Lung microvascular endothelial cell (primary cell): ENCODE measurements around the gene PRKD2. TPM values are rescaled to one million over a fixed set of nuclear protein-coding genes. Genes with fewer than 3 reads are reported as not detected.

Experiments used
- DNase-seq, 2 donors: peaks; one replicate each; pipeline versions ENCODE4 v3.0.0 to v3.0.0-alpha.2; 2010; ENCODE audit warnings: low read depth in 2 of 2
- total RNA-seq: library from RNA; depleted of rRNA; stranded (reverse); fragments of >200 nt; gene quantifications from 2 replicates; pipeline ENCODE4 v1.2.1, GENCODE V29; 2014

The PRKD2 gene
- total RNA-seq, 1 donor from 2014 or later = 30.6 TPM

DNA sequence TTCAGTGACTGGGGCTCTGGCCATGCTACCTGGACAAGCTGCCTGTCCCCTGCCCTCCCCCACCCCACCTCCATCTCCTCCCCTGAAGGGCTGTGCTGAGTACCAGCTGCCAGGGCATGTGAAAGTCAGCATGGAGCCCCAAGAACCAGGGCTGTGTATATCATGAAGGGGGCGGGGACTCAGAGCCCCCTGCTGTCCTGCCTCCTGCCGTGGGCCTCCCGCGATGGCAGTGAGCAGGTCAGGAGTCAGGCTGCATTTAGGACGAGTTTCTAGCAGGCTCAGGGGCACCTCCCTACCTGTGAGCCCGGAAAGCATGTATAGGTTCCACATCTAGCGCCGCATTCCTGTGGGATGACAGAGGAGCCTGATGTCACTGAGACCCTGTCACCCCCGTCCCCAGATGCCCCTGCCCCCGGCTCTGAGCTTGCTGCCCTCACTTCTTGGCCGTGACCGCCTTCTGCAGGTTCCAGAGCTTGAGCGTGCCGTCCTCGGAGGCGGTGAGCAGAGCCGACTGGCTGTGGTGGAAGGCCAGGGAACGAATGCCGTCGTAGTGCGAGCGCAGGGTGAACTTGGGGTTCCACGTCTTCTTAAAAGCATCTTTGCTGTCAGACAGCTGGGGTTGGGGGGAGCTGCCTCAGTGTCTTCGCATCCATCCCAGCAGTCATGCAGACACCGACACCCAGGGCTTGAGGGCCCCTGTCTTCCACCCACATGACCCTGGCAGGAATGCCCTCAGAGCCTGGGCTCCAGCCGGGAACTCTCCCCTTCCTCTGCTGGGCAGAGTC lies 8.3 kb upstream of the PRKD2 start:
- peak in 1 of 2 donors; percentile 0 for DNase-seq

DNA sequence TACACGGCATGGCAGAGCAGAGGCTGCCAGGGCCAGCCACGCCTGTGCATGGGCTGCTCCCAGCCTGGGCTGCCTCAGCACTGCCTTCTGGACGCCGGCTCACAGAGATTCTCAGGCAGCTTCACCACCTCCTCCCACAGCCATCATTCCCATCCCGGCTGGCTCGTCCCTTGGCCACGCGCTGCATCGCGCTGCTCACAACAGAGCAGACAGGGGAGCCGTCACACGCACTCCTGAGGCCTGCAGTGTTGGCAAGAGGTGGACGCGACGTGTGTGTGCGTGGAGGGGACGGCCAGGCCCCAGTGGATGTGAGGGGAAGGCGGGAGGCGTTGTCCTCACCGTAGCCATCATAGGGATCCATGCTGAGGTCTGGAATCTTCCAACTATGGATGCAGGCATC lies 7.6 kb upstream of the PRKD2 start:
- DNase-seq = no peak

DNA sequence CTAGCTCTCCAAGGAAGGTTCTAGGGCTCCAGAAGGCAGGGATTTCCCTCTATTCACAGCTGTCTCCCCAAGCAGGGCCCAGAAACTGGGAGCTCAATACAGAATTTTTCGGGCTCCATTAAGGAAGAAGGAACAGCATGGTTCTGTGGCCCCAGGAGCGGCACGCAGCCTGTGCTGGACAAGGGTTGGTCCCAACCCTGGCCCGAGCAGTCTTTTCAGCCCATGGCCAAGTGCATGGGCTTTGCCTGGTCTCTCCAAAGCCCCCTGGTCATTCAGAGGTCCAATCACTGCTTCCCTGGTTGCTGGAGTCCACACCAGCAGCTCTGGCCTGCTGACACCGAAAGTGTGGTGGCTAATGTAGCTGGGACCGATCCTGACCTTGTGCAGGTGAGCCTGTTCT lies 6.6 kb upstream of the PRKD2 start:
- DNase-seq = no peak

- DNase-seq = no peak
These were observed 6.1 kb upstream of the PRKD2 start for GRCh38 chr19:46723023-46723461.

- no peak for DNase-seq
These were observed 5.6 kb upstream of the PRKD2 start for GRCh38 chr19:46722421-46723022.

GRCh38 chr19:46722004-46722380 lies 5.1 kb upstream of the PRKD2 start:
- peak in 1 of 2 donors; percentile 58 for DNase-seq

DNA sequence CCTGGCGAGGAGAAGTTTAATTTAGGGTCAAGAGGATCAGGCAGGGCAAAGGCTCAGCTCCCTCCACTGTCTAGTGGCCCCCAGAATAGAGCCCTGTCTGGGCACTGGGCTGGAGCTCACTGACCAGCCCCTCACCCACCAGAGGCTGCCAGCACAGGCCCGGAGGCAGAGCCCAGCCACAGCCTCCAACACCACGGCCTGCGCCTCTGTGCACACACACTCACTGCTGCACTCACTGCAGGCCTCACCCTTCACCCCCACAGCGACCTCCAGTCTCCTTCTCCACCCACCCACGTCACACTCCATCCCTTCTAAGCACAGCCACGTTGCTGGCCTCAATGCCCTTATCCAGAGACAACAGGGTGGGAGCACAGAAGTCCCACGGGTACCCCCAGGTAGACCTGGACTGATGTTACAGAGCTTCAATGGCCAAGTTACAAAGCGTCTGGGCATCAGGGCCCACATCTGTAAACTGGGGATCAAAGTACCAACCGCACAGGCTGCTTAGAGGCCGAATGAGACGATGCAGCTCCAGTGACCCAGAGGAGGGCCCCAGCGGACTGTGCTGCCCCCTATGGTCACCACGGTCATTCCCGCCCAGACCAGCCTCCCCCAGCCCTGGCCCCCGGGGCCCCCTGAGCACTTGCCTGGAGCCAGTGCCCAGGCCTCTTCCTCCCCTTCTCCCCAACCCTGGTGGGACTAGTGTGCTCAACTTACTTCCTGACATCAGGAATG lies 4.5 kb upstream of the PRKD2 start:
- DNase-seq = no peak

DNA sequence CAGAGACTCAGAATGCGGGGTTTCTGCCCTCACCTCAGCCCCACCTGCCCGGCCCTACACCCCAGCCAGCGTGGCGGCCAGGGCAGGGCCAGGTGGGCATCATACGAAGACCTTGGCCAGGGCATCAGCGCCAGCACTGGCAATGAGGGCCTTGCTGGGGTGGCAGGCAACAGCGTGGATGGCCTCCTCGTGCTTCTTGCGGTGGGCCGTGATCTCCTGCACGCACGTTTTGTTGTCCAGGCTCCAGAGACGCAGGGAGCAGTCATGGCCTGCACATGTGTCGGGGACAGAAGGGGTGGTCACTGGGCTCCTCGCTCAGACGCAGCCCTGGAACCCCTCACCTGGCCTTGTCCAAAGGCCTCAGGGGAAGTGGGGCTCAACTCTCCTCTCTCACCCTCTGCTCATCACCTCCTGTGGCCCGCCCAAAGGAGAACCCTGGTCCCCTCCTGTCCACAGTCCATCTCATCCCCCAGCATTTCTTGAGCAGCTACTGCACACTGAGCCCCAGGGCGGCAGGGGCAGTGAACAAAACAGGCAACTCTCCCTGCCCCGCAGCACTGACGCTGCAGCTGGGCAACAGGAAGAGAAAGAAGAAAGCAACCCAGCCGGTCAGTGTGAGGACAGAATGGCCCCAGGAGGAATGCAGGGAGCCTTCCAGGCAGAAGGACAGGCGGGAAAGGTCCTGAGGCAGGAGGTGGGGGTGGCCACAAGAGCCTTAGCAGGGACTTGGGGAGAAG lies 3.8 kb upstream of the PRKD2 start:
- no peak for DNase-seq

- DNase-seq = no peak
These were observed 3.0 kb upstream of the PRKD2 start for GRCh38 chr19:46719629-46720502.

DNA sequence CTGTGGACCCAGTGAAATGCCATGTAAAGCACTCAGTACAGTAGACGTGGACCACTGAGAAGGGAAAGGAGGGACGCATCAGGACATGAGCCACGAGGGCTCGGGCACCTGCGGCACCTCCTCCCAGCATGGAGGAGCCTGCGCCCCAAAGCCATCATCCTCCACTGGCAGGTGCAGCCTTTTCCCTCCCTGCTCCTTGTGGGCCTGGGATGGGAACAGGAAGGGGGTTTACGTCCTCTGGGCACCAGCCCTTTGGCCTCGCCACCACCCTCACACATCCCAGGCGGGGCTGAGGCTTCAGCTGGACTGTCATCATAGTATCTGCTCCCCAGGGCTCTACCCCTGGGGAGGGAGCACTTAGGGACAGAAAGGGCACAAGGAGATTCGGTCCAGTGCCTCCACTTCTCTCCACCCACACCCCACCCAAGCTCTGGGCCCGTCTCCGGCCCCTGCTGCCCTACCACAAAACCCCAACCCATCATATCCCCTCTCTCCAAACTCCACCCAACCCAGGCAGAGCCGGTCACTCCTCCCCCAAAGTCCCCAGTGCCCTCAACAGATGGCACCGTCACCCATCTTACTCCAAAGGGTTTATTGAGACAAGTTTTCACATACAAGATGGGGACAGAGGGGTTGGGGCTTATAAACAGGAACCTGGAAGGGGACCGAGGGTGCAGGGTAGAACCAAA lies 2.2 kb upstream of the PRKD2 start:
- DNase-seq = no peak

- peak in 1 of 2 donors; percentile 44 for DNase-seq
These were observed 1.4 kb upstream of the PRKD2 start for GRCh38 chr19:46718157-46718933.

- DNase-seq = peak; percentile 16 to 30
These were observed 816 bp upstream of the PRKD2 start for GRCh38 chr19:46717716-46718143.

GRCh38 chr19:46716672-46717033 lies 261 bp downstream of the PRKD2 start:
- DNase-seq = no peak

DNA sequence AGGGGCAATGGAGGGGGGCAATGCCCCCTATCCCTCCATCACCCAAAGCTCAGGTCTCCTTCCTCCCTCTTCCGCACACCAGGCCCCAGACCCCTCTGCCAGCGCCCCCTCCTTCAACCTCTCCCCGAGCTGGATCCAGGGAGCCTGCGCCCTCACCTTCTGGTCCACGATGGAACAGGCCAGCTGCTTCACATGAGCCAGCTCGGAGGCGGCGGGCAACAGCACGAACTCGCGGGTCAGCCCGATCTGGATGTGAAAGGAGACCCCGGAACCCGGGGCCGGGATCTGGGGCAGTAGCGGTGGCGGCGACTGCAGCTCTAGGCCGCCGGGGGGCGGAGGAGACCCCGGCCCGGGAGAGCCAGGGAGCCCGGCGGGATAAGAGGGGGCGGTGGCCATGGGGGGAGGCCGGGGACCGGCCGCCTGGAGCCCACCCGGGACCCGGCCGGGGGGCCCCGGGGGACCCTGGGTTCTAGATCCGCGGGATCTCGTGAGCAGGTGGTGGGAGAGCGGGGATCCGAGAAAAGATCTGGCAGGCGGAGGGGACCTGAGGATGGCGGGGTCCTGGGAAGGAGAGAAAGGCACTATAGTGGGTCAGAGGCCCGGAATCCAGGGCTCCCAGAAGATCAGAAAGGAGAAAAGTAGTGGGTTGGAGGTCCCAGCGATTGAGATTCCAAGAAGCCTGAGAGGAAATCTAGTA lies 791 bp downstream of the PRKD2 start:
- DNase-seq = peak in 1 of 2 donors; percentile 27

DNA sequence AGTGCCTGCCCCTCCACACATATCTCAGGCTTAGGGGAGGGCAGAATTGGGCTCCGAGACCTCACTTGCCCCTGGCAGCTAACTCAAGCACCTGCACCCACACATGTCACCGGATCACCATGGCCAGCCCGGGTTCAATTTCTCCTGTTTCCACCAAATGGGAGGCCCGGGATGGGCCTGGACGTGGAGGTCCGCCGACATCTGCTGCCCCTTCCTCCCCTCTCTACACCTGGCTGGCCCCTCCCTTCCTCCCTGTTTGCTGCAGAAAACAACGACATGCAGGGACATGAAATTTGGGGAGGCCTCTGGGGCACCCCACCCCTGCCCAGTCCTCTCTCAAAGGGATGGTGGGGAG lies 1.3 kb downstream of the PRKD2 start:
- no peak for DNase-seq

DNA sequence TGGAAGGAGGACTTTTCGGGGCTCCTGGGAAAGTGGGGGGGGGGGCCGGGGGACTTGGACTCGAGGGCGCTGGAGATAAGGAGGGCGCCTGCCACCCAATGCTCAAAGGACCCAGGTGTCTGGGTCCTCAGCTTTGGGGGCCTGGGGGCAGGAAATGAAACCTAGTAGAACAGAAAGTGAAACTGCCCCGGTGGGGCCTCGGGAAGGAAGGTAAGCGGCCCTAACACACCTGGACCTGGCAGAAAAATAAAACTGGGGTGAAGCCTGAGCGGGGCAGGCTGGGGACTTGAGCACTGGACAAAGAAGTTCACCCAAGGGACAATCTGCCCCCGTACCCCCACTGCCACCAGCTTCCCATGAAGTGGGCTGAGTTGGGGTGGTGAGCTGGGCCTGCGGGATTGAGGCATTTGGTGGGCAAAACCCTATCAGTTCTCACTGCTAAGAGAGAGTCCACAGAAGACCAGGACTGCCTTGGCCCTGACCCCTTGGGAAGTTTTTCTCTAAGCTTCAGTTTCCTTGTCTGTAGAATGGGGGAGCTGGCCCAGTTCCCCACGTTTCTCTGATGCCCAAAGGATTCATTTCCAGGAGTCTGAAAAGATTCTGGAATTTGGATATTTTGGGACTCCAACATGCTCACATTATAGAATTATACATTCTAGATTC lies 2.3 kb downstream of the PRKD2 start:
- no peak for DNase-seq

DNA sequence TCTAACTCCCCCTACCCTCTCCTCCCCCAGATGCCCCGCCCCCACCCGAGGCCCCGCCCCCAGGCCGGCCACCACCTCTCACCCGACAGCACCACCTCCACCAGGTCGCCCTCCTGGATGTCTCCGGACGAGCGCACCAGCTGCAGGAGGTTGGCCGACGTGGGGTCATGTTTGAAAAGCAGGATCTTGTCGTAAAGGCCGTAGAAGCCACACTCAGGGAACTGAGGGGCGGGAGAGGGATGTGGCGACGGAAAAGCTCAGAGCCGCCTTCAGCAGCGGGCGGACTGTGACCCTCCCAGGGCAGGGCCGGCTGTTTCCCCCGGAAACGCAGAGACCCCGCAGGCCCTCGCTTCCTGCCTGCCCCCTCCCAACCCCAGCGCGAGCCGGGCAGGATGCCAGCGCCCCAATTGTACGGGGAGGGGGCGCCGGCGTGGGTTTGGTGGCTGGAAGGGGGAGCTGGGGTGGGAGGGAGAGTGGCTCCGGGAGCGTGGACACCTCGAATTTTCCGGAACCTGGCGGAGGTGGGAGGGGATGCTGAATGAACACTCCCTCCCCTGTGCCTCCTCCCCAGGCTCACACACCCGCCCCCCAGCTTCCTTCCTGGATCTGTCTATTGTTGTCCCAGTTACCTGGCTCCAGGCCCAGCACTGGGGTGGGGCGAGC lies 3.0 kb downstream of the PRKD2 start:
- peak; percentile 91 to 96 for DNase-seq
